ENCODE results near the gene BBX. TPM values are rescaled to one million over a fixed set of nuclear protein-coding genes. Genes with fewer than 3 reads are reported as not detected.

BBX gene
- total and polyA plus RNA-seq, 2 of the 13 experiments (the other 11 are each of a cell fraction or from before 2014, with no cell fraction given) = 13.7 to 23.2 TPM

DNA sequence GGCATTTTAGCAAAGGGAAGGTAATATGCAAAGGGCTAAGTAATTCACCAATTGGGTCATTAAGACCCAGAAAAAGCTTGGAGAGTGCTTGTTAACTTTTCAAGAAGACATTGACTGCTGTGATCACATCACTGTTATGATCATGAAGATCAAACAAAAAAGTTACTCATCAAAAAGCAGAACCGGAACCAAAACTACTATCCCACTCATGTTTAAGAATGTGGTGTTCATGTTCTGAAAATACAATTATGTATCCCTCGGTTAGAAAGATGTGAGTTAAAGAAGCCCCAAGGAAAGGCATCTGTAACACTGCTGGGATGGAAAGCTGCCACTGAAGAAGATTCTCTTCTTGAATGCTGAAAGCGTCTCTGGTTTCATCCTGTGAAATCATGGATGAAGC lies 32.6 kb downstream of the BBX start:
- intact Hi-C loops (cut with micrococcal nuclease; ENCODE audit: unreplicated experiment) (no loop called here), in situ Hi-C loops (cut with HindIII; ENCODE audit: extremely low pct_ligation_motif_present, low pct_unique_long_range_greater_than_20kb) (no loop called here)
- no peak overlapping the region for H2AFZ ChIP-seq (ENCODE audit: low read length)
- FAIRE-seq = no peak
- H3K27me3 ChIP-seq (ENCODE audit: control insufficient read depth in 1 of 2, insufficient read depth in 2 of 2, low read length in 2 of 2) = no peaks in the 10 kb centered on the region
- no peak overlapping the region for H3K4me3 ChIP-seq (replicated peaks in 1 of 3; ENCODE audit: insufficient read depth in 1 of 3, low read depth in 2 of 3, low read length in 3 of 3)
- ChIA-PET POLR2A (no interaction called here), CTCF (ENCODE audit: low intra/inter-chr PET ratio, low total read pairs) (no interaction called here)
- H3K9me3 ChIP-seq (ENCODE audit: low read length) = no peaks in the 10 kb centered on the region
- no peak overlapping the region for H3K4me2 ChIP-seq (ENCODE audit: low read depth, low read length)
- BruUV-seq (replicated peaks) = no TSS peak
- H4K20me1 ChIP-seq (ENCODE audit: insufficient read depth, low read length) = no peaks in the 10 kb centered on the region; the same call in 1 of the 2 replicates
- peaks cover 5% of the 10 kb centered on the region for H3K79me2 ChIP-seq (ENCODE audit: insufficient read depth, low read length)
- H3K36me3 ChIP-seq (replicated peaks in 1 of 2; ENCODE audit: control insufficient read depth in 1 of 2, insufficient read depth in 2 of 2, low read length in 2 of 2) = no peaks in the 10 kb centered on the region
- 97% methylated on average over 3 of the region's 3 CpGs for WGBS (ENCODE audit: low lambda C conversion rate)
- ATAC-seq = no peak
- TF ChIP-seq, protein P1, sequence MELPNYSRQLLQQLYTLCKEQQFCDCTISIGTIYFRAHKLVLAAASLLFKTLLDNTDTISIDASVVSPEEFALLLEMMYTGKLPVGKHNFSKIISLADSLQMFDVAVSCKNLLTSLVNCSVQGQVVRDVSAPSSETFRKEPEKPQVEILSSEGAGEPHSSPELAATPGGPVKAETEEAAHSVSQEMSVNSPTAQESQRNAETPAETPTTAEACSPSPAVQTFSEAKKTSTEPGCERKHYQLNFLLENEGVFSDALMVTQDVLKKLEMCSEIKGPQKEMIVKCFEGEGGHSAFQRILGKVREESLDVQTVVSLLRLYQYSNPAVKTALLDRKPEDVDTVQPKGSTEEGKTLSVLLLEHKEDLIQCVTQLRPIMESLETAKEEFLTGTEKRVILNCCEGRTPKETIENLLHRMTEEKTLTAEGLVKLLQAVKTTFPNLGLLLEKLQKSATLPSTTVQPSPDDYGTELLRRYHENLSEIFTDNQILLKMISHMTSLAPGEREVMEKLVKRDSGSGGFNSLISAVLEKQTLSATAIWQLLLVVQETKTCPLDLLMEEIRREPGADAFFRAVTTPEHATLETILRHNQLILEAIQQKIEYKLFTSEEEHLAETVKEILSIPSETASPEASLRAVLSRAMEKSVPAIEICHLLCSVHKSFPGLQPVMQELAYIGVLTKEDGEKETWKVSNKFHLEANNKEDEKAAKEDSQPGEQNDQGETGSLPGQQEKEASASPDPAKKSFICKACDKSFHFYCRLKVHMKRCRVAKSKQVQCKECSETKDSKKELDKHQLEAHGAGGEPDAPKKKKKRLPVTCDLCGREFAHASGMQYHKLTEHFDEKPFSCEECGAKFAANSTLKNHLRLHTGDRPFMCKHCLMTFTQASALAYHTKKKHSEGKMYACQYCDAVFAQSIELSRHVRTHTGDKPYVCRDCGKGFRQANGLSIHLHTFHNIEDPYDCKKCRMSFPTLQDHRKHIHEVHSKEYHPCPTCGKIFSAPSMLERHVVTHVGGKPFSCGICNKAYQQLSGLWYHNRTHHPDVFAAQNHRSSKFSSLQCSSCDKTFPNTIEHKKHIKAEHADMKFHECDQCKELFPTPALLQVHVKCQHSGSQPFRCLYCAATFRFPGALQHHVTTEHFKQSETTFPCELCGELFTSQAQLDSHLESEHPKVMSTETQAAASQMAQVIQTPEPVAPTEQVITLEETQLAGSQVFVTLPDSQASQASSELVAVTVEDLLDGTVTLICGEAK (IDR thresholded peaks at IDR 0.05) = no peak
- TF ChIP-seq, protein P1 (CRISPR knock-in tag; IDR thresholded peaks at IDR 0.05) = no peak
- TF ChIP-seq, protein P2, sequence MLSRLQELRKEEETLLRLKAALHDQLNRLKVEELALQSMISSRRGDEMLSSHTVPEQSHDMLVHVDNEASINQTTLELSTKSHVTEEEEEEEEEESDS (CRISPR knock-in tag; IDR thresholded peaks at IDR 0.05; ENCODE audit: borderline replicate concordance) = no peak
- TF ChIP-seq FOXP1 (IDR thresholded peaks at IDR 0.05) (no peak), FOXP1 (CRISPR knock-in tag; IDR thresholded peaks at IDR 0.05) (no peak), GTF3A (CRISPR knock-in tag; conservative IDR thresholded peaks at IDR 0.05) (no peak)
- H3K4me1 ChIP-seq (ENCODE audit: insufficient read depth, low read length) = no peaks in the 10 kb centered on the region
- no peak for DNase-seq (ENCODE audit: low spot score)
- no peak overlapping the region for H3K9ac ChIP-seq (ENCODE audit: insufficient read depth, low read depth, low read length)
- H3K27ac ChIP-seq (ENCODE audit: extremely low read length, insufficient read depth, low read length) = no peak overlapping the region
